ENCODE measurements around the gene BDH2. TPM values are rescaled to one million over a fixed set of nuclear protein-coding genes. Genes with fewer than 3 reads are reported as not detected.

Gene BDH2
- total and polyA plus RNA-seq, 10 donors = 16.8 to 42.2 (median 37.0) TPM

DNA sequence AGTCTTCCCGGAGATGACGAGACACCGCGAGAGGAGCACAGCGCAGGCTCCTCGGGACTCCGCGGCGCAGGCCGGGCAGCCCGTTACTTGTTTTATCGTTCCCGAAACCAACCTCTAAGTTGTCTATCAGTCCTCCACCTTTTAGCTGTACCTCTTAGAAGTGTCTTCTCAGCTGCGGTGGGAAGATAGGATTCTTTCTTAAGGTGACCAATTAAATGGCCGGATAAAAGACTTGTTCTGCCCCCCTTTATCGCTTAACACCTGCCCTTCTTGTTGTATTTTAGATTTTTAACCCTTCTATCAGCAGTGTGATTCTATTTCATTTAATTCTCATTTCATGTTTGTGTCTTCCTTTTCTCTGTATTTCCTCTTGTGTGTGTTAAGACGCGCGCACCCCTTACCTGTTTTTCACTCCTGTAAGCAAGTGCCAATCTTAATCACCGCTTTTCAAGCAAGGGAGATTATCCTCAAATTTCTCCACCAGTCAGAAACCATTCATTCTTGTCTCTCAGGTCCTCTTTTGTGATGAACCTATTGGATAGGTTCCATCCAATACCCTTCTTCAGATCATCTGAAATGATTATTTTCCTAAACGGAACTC, 22.8 kb downstream of the BDH2 start, which contains the start of gene SLC9B2:
TSS of gene SLC9B2 (minus strand) at position 15 of the 601 bp plus-strand sequence. CDS start 9,211 bp downstream, outside the sequence.
- Histone ChIP-seq H3K27ac (peak within 1 kb of the TSS; percentile 80 to 94 (median 90)), H3K27me3 (replicated peaks in 1 of 7) (no peaks in the 10 kb centered on the region), H3K4me3 (peak within 1 kb of the TSS; percentile 17 to 85 (median 66)), H3K36me3 (peaks cover 0 to 17% (median 5%) of the 10 kb centered on the region in 6 donors), H3K4me1 (peaks cover 15 to 41% (median 27%) of the 10 kb centered on the region in 6 donors), H3K9me3 (no peaks in the 10 kb centered on the region)
- WGBS, 5 donors = 13 to 17% (median 15%) methylated on average over 21 of the region's 21 CpGs
- no peak for TF ChIP-seq POLR2AphosphoS5 (IDR thresholded peaks at IDR 0.05)
- TF ChIP-seq POLR2A (IDR thresholded peaks at IDR 0.05) = no peak
- TF ChIP-seq, protein P1, sequence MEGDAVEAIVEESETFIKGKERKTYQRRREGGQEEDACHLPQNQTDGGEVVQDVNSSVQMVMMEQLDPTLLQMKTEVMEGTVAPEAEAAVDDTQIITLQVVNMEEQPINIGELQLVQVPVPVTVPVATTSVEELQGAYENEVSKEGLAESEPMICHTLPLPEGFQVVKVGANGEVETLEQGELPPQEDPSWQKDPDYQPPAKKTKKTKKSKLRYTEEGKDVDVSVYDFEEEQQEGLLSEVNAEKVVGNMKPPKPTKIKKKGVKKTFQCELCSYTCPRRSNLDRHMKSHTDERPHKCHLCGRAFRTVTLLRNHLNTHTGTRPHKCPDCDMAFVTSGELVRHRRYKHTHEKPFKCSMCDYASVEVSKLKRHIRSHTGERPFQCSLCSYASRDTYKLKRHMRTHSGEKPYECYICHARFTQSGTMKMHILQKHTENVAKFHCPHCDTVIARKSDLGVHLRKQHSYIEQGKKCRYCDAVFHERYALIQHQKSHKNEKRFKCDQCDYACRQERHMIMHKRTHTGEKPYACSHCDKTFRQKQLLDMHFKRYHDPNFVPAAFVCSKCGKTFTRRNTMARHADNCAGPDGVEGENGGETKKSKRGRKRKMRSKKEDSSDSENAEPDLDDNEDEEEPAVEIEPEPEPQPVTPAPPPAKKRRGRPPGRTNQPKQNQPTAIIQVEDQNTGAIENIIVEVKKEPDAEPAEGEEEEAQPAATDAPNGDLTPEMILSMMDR (IDR thresholded peaks at IDR 0.05 in 8 of 11, conservative IDR thresholded peaks at IDR 0.05 in 3 of 11) = no peak
- DNase-seq = no peak
- intact Hi-C loops (cut with DNase I; ENCODE audit: low total_unique reads) = no loop called here

GRCh38 chr4:103075894-103076746, 23.5 kb downstream of the BDH2 start:
- H3K4me3 ChIP-seq = peak overlapping the region; percentile 17 to 85 (median 66)
- TF ChIP-seq, protein P1 (IDR thresholded peaks at IDR 0.05 in 8 of 11, conservative IDR thresholded peaks at IDR 0.05 in 3 of 11) = no peak
- peak; percentile 51 to 79 (median 71) for TF ChIP-seq POLR2AphosphoS5 (IDR thresholded peaks at IDR 0.05)
- H3K27ac ChIP-seq = peak overlapping the region; percentile 80 to 94 (median 90)
- H3K9me3 ChIP-seq = no peaks in the 10 kb centered on the region
- H3K27me3 ChIP-seq (replicated peaks in 1 of 7) = no peaks in the 10 kb centered on the region
- 0 to 1% (median 0%) methylated on average over 25 to 82 of the region's 82 CpGs for WGBS, 5 donors
- peak; percentile 91 for DNase-seq
- H3K4me1 ChIP-seq = peaks cover 15 to 41% (median 27%) of the 10 kb centered on the region in 6 donors
- peaks cover 0 to 10% (median under 1%) of the 10 kb centered on the region in 6 donors for H3K36me3 ChIP-seq
- intact Hi-C loops (cut with DNase I; ENCODE audit: low total_unique reads) = no loop called here

DNA sequence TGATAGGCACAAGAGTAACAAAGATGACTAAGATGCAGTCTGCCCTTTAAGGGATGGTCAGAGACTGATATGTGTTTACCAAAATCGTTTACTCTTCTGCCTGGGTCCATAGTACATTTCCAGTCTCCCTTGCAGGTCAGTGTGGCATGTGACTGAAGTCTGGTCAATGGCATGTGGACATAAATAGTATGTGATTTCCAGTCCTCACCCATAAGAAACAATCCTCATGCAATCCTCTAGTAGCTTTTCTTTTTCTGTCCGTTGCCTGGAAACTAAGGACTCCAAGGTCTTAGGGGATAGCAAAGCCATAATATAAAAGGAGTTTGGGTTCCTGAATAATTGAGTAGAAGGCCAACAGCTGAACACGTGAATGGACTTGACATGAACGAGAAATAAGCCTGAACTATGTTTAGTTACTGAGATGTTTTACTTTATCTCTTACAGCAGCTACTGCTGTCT, 24.2 kb downstream of the BDH2 start:
- H3K27me3 ChIP-seq (replicated peaks in 1 of 7) = no peaks in the 10 kb centered on the region
- H3K4me1 ChIP-seq = peaks cover 15 to 41% (median 27%) of the 10 kb centered on the region in 6 donors
- WGBS, 5 donors = 16 to 36% (median 18%) methylated on average over 4 of the region's 4 CpGs
- intact Hi-C loops (cut with DNase I; ENCODE audit: low total_unique reads) = no loop called here
- TF ChIP-seq, protein P1 (IDR thresholded peaks at IDR 0.05 in 8 of 11, conservative IDR thresholded peaks at IDR 0.05 in 3 of 11) = no peak
- TF ChIP-seq POLR2AphosphoS5 (IDR thresholded peaks at IDR 0.05) (no peak), POLR2A (IDR thresholded peaks at IDR 0.05) (no peak)
- peak overlapping the region; percentile 17 to 85 (median 66) for H3K4me3 ChIP-seq
- peak overlapping the region; percentile 80 to 94 (median 90) for H3K27ac ChIP-seq
- peaks cover 0 to 3% (median 0%) of the 10 kb centered on the region in 6 donors for H3K36me3 ChIP-seq
- no peak for DNase-seq
- H3K9me3 ChIP-seq = no peaks in the 10 kb centered on the region
